GM18517 (cell line): ENCODE measurements around the gene CD244.
"Not testable (repeated sequence)": the region's sequence is repeated elsewhere in the genome, so short reads cannot be mapped to it uniquely, and the experiment has no call there.

ENCODE experiments used
- ATAC-seq: cut with Tn5 transposase; IDR thresholded peaks from one replicate; pipeline ENCODE4 v1.9.1; 2021; ENCODE audit warnings: mild to moderate bottlenecking, moderate library complexity; ENCODE audit not compliant: unreplicated experiment

CD244 gene

GRCh38 chr1:160862203-160863060, at the start of gene CD244:
Gene CD244 (minus strand): TSS chr1:160862887. CDS start chr1:160862677, 210 bp downstream.
- ATAC-seq, result peak; percentile 62

DNA sequence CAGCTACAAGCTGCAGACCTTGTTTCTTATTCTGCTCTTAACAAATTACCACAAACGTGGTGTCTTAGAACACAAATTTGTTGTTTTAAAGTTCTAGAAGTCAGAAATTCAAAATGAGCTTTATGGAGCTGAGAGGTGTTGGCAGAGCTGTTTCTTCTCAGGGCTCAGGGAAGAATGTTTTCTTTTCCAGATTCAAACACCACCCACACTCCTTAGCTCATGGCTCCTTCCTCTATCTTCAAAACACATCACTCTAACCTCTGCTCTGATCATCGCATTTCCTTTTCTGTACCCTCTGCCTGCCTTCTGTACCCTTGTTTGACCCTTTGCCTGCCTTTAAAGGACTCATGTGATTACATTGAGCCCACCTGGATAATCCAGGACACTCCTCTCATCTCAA, 49.2 kb upstream of the CD244 start:
- no peak for ATAC-seq

GRCh38 chr1:160911441-160911840, 48.8 kb upstream of the CD244 start:
- ATAC-seq, result no peak

DNA sequence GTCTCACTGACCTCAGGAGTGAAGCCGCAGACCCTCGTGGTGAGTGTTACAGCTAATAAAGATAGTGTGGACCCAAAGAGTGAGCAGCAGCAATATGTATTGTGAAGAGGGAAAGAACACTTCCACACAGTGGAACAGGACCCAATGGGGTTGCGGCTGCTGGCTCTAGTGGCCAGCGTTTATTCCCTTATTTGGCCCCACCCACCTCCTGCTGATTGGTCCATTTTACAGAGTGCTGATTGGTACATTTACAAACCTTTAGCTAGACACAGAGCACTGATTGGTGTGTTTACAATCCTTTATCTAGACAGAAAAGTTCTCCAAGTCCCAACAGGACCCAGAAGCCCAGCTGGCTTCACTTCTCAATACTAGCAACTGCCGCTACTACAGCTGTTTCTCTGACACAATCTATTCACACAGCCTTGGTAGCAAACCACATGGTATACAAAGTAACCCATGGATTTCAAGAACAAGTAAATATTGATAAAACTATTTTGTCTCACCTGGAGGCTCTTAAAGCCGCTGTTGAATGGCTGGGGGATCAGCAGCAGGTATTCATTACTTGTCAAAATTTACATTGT, 47.6 kb upstream of the CD244 start:
- ATAC-seq, result no peak

GRCh38 chr1:160907976-160908375, 45.3 kb upstream of the CD244 start:
- ATAC-seq, result no peak

GRCh38 chr1:160905617-160905989, 42.9 kb upstream of the CD244 start:
- ATAC-seq, result no peak

- no peak for ATAC-seq
Observed at GRCh38 chr1:160904783-160905616, 42.3 kb upstream of the CD244 start.

DNA sequence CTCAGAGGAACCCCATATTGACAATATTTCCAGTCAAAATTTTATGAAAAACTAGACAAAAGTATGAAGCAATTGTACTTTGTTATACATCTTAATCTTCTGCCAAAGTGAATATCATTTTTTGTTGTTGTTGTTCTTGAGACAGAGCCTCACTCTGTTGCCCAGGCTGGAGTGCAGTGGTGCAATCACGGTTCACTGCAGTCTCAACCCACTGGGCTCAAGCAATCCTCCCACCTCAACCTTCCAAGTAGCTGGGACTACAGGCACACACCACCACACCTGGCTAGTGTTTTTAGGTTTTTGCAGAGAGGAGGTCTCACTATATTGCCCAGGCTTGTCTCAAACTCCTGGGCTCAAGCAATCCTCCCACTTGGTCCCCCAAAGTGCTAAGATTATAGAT, 39.6 kb upstream of the CD244 start:
- not testable (repeated sequence) for ATAC-seq

DNA sequence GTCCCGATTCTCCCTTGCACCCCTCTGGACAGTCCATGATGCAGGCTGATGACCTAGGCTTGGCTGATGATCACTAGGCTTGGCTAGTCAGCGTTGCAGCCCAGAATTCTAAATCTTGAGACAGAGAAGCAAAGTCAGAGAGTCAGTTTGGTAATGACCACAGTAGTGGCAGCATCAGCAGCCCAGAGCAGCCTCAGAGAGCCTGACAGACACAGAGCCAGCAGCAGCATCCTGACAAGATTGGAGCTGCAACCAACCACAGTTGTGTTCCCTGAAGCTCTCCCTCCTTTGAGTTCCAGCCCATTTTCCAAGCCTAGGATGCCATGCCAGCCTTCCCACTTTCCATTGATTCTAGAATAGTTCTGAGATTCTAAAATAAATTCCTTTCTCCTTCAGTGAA, 39.1 kb upstream of the CD244 start:
- ATAC-seq, result no peak

- ATAC-seq, result not testable (repeated sequence)
Observed at GRCh38 chr1:160900683-160901082, 38.0 kb upstream of the CD244 start.

DNA sequence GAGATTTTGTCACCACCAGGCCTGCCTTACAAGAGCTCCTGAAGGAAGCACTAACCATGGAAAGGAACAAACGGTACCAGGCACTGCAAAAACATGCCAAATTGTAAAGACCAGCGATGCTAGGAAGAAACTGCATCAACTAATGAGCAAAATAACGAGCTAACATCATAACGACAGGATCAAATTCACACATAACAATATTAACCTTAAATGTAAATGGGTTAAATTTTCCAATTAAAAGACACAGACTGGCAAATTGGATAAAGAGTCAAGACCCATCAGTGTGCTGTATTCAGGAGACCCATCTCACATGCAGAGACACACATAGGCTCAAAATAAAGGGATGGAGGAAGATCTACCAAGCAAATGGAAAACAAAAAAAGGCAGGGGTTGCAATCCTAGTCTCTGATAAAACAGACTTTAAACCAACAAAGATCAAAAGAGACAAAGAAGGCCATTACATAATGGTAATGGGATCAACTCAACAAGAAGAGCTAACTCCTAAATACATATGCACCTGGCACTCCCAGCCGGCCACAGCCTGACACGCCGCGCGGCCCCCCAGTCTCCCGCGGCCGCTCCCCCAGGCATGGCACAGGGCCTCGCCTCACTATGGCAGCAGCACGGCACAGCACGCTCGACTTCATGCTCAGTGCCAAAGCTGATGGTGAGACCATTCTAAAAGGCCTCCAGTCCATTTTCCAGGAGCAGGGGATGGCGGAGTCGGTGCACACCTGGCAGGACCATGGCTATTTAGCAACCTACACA, 31.9 kb upstream of the CD244 start:
- ATAC-seq, result not testable (repeated sequence)

GRCh38 chr1:160891474-160891873, 28.8 kb upstream of the CD244 start:
- ATAC-seq, result no peak

GRCh38 chr1:160888926-160889325, 26.2 kb upstream of the CD244 start:
- no peak for ATAC-seq

GRCh38 chr1:160887071-160887470, 24.4 kb upstream of the CD244 start:
- no peak for ATAC-seq

DNA sequence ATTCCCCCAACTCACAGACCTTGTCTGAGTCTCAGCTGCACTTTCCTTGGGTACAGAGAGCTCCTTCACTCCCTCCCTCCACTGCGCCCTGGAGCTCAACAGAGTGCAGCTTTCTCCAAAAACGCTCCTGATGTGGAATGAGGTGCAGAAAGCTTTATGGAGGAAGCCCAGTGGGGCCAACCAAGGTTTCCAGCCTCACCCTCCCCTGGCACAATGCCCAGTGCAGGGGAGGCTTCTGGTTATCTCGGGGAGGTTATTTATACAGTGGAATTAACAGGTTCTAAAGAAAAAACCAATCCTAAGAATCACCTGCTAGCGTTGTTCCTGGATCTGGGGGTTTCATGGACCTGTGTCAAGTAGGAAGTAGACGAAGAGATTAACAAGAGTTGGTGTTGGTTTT, 22.4 kb upstream of the CD244 start, which contains the start of gene ITLN1:
Gene ITLN1 (minus strand): TSS at position 139 of the 400 bp plus-strand sequence. CDS start 303 bp downstream, outside the sequence.
- no peak for ATAC-seq

DNA sequence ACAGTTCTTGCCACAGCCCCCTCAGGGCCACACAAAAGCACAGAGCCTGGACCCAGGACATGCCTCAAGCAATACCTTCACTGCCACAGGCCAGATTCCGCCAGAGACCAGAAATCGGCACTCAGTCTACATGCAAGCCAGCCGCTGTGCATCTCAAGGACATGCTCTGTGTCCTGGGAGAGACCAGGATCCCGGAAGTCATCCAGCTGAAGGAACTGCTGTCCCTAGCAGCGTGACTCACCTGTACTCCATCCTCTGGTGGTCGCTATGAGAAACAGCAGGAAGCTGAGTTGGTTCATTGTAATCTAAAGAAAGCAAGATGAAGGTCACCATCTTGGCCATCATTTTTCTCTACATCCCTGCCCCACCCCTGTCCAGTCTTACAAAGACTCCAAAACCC, 21.9 kb upstream of the CD244 start:
- no peak for ATAC-seq

DNA sequence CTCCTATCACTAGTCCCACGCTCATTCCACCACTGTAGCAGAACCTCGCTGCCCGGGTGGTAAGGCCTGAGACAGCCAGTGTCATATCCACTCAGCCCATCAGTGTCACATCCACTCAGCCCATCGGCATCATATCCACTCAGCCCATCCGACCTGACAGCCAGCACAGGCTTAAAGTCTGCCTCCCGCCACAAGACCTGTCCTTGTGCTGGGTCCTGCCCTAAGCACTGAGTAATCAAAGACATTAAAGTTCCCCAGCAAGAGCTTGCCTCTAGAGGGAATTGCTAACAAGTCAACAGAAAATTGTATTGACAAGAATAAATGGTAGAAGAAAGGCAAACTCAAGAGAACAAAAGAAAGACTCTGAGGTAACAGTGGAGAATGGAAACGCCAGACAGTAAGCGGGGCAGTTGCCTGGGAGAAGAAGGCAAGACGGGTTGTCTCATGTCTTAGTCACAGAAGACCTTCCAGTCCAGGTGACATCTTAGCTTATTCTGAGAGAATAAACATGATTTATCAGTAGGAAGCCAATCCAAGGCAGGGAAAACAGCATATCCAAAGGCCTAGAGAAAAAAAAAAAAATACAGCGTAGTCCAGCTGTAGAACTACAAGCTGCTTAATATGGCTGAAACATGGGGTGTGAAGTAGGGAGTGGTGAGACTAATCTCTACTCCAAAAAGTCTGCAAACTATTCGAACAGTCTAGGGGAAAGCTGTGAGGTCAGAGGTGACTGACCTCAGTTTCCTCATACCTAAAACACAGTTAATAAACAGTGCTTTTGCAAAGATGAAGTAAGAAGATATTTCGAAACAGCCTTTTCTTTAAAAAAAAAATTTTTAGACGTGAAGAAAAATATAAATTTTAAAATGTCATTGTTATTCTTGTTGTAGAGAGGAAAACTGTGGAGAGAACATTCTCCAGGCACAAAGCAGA, 21.2 kb upstream of the CD244 start:
- no peak for ATAC-seq

- ATAC-seq, result no peak
Observed at GRCh38 chr1:160882582-160882981, 19.9 kb upstream of the CD244 start.

- ATAC-seq, result not testable (repeated sequence)
Observed at GRCh38 chr1:160881264-160881663, 18.6 kb upstream of the CD244 start.

GRCh38 chr1:160880216-160880615, 17.5 kb upstream of the CD244 start:
- no peak for ATAC-seq
